ENCODE measurements around the gene TMEM139.

The TMEM139 gene

DNA sequence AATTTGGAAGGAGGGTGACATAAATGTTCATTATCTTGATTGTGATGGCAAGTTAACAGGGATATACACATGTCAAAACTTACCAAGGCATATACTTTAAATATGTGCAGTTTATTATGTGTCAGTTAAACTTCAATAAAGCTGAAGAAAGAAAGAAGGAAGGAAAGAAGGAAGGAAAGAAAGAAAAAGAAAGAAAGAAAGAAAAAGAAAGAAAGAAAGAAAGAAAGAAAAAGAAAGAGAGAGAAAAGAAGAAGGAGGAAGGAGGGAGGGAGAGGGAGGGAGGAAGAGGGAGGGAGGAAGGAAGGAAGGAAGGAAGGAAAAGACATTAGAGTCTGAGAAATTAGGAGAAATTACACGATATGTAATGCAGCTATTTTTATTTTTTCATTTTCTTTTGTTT, 37.4 kb upstream of the TMEM139 start:
- Histone ChIP-seq H2AFZ (ENCODE audit: low read depth) (no peak overlapping the region), H3K4me1 (ENCODE audit: low read depth, poor library complexity, severe bottlenecking) (peaks cover 13% of the 10 kb centered on the region), H3K4me3 (IDR thresholded peaks at IDR 0.05; ENCODE audit: insufficient read depth, low read depth, low read length) (no peak overlapping the region), H3K27me3 (ENCODE audit: insufficient read depth, low read depth) (no peaks in the 10 kb centered on the region), H3K27ac (no peak overlapping the region), H3K9ac (no peak overlapping the region), H3K36me3 (ENCODE audit: insufficient read depth) (no peaks in the 10 kb centered on the region), H3K79me2 (ENCODE audit: insufficient read depth, low read depth) (no peaks in the 10 kb centered on the region), H4K20me1 (ENCODE audit: insufficient read depth) (no peaks in the 10 kb centered on the region), H3K4me2 (no peak overlapping the region)
- TF ChIP-seq, protein P1, sequence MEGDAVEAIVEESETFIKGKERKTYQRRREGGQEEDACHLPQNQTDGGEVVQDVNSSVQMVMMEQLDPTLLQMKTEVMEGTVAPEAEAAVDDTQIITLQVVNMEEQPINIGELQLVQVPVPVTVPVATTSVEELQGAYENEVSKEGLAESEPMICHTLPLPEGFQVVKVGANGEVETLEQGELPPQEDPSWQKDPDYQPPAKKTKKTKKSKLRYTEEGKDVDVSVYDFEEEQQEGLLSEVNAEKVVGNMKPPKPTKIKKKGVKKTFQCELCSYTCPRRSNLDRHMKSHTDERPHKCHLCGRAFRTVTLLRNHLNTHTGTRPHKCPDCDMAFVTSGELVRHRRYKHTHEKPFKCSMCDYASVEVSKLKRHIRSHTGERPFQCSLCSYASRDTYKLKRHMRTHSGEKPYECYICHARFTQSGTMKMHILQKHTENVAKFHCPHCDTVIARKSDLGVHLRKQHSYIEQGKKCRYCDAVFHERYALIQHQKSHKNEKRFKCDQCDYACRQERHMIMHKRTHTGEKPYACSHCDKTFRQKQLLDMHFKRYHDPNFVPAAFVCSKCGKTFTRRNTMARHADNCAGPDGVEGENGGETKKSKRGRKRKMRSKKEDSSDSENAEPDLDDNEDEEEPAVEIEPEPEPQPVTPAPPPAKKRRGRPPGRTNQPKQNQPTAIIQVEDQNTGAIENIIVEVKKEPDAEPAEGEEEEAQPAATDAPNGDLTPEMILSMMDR (conservative IDR thresholded peaks at IDR 0.05; ENCODE audit: low read depth, low read length) = no peak

- Histone ChIP-seq H3K4me1 (ENCODE audit: low read depth, poor library complexity, severe bottlenecking) (peaks cover 13% of the 10 kb centered on the region), H3K36me3 (ENCODE audit: insufficient read depth) (no peaks in the 10 kb centered on the region), H3K79me2 (ENCODE audit: insufficient read depth, low read depth) (no peaks in the 10 kb centered on the region), H3K27ac (no peak overlapping the region), H4K20me1 (ENCODE audit: insufficient read depth) (no peaks in the 10 kb centered on the region), H3K9ac (no peak overlapping the region), H2AFZ (ENCODE audit: low read depth) (no peak overlapping the region), H3K4me2 (no peak overlapping the region), H3K27me3 (ENCODE audit: insufficient read depth, low read depth) (no peaks in the 10 kb centered on the region), H3K4me3 (IDR thresholded peaks at IDR 0.05; ENCODE audit: insufficient read depth, low read depth, low read length) (no peak overlapping the region)
- TF ChIP-seq, protein P1 (conservative IDR thresholded peaks at IDR 0.05; ENCODE audit: low read depth, low read length) = no peak
Measured at GRCh38 chr7:143248761-143249354, 35.9 kb upstream of the TMEM139 start.

DNA sequence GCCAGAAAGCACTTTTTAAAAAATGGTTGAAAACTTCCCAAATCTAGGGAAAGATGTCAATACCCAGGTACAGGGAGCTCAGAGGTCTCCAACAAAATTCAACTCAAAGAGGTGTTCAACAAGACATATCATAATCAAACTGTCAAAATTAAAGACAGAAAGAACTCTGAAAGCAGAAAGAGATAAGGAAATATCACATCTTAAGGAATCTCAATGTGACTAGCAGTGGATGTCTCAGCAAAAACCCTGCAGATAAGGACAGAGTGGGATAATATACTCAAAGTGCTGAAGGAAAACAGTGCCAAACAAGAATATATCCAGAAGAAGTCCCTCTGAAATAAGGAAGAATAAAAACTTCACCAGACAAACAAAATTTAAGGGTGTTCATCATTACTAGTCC, 34.6 kb upstream of the TMEM139 start:
- Histone ChIP-seq H3K4me1 (ENCODE audit: low read depth, poor library complexity, severe bottlenecking) (peaks cover 13% of the 10 kb centered on the region), H3K27me3 (ENCODE audit: insufficient read depth, low read depth) (no peaks in the 10 kb centered on the region), H3K4me2 (no peak overlapping the region; the same call in 1 of the 2 replicates)

GRCh38 chr7:143250822-143251221, 33.9 kb upstream of the TMEM139 start:
- no peaks in the 10 kb centered on the region for H4K20me1 ChIP-seq (ENCODE audit: insufficient read depth)
- peak overlapping the region; percentile 25; the same call in 1 of the 2 replicates for H3K4me2 ChIP-seq
- H3K27ac ChIP-seq = no peak overlapping the region
- H3K4me3 ChIP-seq (IDR thresholded peaks at IDR 0.05; ENCODE audit: insufficient read depth, low read depth, low read length) = no peak overlapping the region
- H3K9ac ChIP-seq = no peak overlapping the region
- no peak overlapping the region for H2AFZ ChIP-seq (ENCODE audit: low read depth)
- no peaks in the 10 kb centered on the region for H3K36me3 ChIP-seq (ENCODE audit: insufficient read depth)
- TF ChIP-seq, protein P1 (conservative IDR thresholded peaks at IDR 0.05; ENCODE audit: low read depth, low read length) = no peak
- peaks cover 13% of the 10 kb centered on the region for H3K4me1 ChIP-seq (ENCODE audit: low read depth, poor library complexity, severe bottlenecking)
- H3K27me3 ChIP-seq (ENCODE audit: insufficient read depth, low read depth) = no peaks in the 10 kb centered on the region
- H3K79me2 ChIP-seq (ENCODE audit: insufficient read depth, low read depth) = no peaks in the 10 kb centered on the region

More for the DNA sequence above, 34.6 kb upstream of the TMEM139 start:
- TF ChIP-seq, protein P1 (conservative IDR thresholded peaks at IDR 0.05; ENCODE audit: low read depth, low read length) = no peak
- H3K9ac ChIP-seq = no peak overlapping the region
- no peak overlapping the region for H3K4me3 ChIP-seq (IDR thresholded peaks at IDR 0.05; ENCODE audit: insufficient read depth, low read depth, low read length)
- no peaks in the 10 kb centered on the region for H3K79me2 ChIP-seq (ENCODE audit: insufficient read depth, low read depth)
- no peaks in the 10 kb centered on the region for H4K20me1 ChIP-seq (ENCODE audit: insufficient read depth)
- no peak overlapping the region for H2AFZ ChIP-seq (ENCODE audit: low read depth)
- no peak overlapping the region for H3K27ac ChIP-seq
- H3K36me3 ChIP-seq (ENCODE audit: insufficient read depth) = no peaks in the 10 kb centered on the region

Measured in KMS-11 (cell line).